Endothelial cell (in vitro differentiated cells): Measurements from ENCODE around the gene CEACAM19. TPM values are rescaled to one million over a fixed set of nuclear protein-coding genes. Genes with fewer than 3 reads are reported as not detected.
"Not testable (repeated sequence)": the region's sequence is repeated elsewhere in the genome, so short reads cannot be mapped to it uniquely, and the experiment has no call there.

Experiments used
- DNase-seq: peaks from one replicate; pipeline ENCODE4 v3.0.0; 2021; ENCODE audit warnings: low spot score
- H3K27ac Mint-ChIP-seq: one replicate; pipeline ENCODE4 v1.8.0; 2021; ENCODE audit warnings: mixed read lengths, inconsistent platforms; ENCODE audit not compliant: unreplicated experiment
- H3K27me3 Mint-ChIP-seq: one replicate; pipeline ENCODE4 v1.8.0; 2021; ENCODE audit warnings: mild to moderate bottlenecking, moderate library complexity, mixed read lengths, inconsistent platforms; ENCODE audit not compliant: unreplicated experiment
- H3K36me3 Mint-ChIP-seq: one replicate; pipeline ENCODE4 v1.8.0; 2021; ENCODE audit warnings: mild to moderate bottlenecking, low read depth, mixed read lengths, inconsistent platforms; ENCODE audit not compliant: unreplicated experiment
- H3K4me1 Mint-ChIP-seq: one replicate; pipeline ENCODE4 v1.8.0; 2021; ENCODE audit warnings: mild to moderate bottlenecking, mixed read lengths, inconsistent platforms; ENCODE audit not compliant: unreplicated experiment
- H3K4me3 Mint-ChIP-seq: one replicate; pipeline ENCODE4 v1.8.0; 2021; ENCODE audit warnings: mild to moderate bottlenecking, mixed read lengths, inconsistent platforms; ENCODE audit not compliant: unreplicated experiment
- H3K9me3 Mint-ChIP-seq: one replicate; pipeline ENCODE4 v1.8.0; 2021; ENCODE audit warnings: mixed read lengths, inconsistent platforms; ENCODE audit not compliant: unreplicated experiment
- long read RNA-seq: library from polyadenylated mRNA; unstranded; transcript quantifications from one replicate; pipeline ENCODE4 v2.0.0, GENCODE V29; 2020; ENCODE audit not compliant: unreplicated experiment
- total RNA-seq: library from RNA; stranded (reverse); fragmentation: NEBNext Ultra II Directional; extraction: Animal tissue kit (Norgen Biotek cat#: 25700); gene quantifications from one replicate; pipeline ENCODE4 v1.2.1, GENCODE V29; 2021; ENCODE audit not compliant: unreplicated experiment
- TF ChIP-seq, protein P1 (sequence below): fragments of 200-600 bp; sonication (generic); IDR thresholded peaks from one replicate; pipeline ENCODE4 v1.5.0; 2021; ENCODE audit warnings: antibody characterized with exemption; ENCODE audit not compliant: unreplicated experiment

The CEACAM19 gene, protein sequence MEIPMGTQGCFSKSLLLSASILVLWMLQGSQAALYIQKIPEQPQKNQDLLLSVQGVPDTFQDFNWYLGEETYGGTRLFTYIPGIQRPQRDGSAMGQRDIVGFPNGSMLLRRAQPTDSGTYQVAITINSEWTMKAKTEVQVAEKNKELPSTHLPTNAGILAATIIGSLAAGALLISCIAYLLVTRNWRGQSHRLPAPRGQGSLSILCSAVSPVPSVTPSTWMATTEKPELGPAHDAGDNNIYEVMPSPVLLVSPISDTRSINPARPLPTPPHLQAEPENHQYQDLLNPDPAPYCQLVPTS
- total RNA-seq = 3.7 TPM
- long read RNA-seq = 0 reads

DNA sequence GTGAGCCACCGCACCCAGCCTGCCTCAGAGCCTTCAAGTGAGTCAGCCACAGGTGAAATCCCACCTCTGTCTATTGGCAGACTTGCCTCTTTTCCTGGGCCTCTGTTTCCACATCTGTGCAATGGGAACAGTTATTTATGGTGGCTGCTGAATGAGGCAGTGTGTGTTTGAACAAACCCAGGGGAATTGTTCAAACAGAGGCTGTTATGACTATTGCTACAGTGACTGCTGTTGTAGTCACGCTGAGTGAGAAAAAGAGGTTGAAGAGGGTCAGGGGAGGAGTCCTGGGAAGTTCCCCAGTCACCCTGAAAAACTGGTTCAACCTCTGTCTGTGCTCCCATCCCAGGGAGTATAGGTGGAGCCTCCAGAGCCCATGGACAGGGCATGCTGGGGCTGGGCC lies at the start of gene CEACAM19:
Gene CEACAM19 (plus strand): TSS at position 83 of the 400 bp plus-strand sequence. CDS start 450 bp downstream, outside the sequence.
- no peaks in the 10 kb centered on the region for H3K9me3 Mint-ChIP-seq
- H3K27me3 Mint-ChIP-seq = peaks cover 2% of the 10 kb centered on the region
- H3K4me1 Mint-ChIP-seq = no peaks in the 10 kb centered on the region
- no peak for DNase-seq
- H3K36me3 Mint-ChIP-seq = no peaks in the 10 kb centered on the region
- H3K27ac Mint-ChIP-seq = no peak within 1 kb of the TSS
- TF ChIP-seq, protein P1, sequence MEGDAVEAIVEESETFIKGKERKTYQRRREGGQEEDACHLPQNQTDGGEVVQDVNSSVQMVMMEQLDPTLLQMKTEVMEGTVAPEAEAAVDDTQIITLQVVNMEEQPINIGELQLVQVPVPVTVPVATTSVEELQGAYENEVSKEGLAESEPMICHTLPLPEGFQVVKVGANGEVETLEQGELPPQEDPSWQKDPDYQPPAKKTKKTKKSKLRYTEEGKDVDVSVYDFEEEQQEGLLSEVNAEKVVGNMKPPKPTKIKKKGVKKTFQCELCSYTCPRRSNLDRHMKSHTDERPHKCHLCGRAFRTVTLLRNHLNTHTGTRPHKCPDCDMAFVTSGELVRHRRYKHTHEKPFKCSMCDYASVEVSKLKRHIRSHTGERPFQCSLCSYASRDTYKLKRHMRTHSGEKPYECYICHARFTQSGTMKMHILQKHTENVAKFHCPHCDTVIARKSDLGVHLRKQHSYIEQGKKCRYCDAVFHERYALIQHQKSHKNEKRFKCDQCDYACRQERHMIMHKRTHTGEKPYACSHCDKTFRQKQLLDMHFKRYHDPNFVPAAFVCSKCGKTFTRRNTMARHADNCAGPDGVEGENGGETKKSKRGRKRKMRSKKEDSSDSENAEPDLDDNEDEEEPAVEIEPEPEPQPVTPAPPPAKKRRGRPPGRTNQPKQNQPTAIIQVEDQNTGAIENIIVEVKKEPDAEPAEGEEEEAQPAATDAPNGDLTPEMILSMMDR = no peak
- no peak within 1 kb of the TSS for H3K4me3 Mint-ChIP-seq

DNA sequence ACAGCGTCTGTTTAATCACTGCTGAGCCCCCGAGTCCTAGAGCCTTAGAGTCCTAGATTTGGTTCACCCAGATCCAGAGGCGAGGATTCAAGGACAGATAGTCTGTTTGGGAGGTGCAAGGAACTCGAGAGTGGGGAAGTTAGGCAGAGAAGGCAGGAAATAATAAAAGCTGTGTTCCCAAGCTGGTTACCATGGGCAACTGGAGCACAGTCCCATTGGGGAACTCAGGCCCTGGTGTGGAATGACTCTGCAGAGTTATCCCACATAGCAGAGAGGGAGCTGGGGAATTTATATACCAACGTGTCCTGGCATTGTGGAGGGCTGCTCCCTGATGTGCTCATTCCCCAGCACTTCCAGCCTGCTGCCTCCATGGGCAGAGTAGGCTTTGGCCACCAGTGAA lies 48.2 kb upstream of the CEACAM19 start:
- H3K27me3 Mint-ChIP-seq = peaks cover 5% of the 10 kb centered on the region

DNA sequence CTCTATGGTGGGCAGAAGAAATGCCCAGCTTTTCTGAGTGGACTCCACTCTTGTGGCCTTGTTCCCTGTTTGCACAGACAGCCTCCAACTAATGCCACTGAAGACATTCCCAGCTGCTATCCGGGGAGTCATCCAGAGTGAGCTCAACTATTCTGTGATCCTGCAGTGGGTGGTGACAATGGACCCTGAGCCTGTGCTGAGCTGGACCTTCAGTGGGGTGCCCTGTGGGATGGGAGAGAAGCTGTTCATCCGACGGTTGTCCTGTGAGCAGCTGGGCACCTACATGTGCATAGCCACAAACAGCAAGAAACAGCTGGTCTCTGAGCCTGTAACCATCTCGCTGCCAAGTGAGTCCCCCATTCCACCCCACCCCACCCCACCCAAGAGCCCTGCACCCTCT lies 47.7 kb upstream of the CEACAM19 start:
- TF ChIP-seq, protein P1 = no peak
- H3K9me3 Mint-ChIP-seq = no peaks in the 10 kb centered on the region
- no peak overlapping the region for H3K27ac Mint-ChIP-seq
- no peak overlapping the region for H3K4me3 Mint-ChIP-seq
- no peak for DNase-seq
- peaks cover 5% of the 10 kb centered on the region for H3K27me3 Mint-ChIP-seq
- H3K36me3 Mint-ChIP-seq = peaks cover 6% of the 10 kb centered on the region
- peaks cover 3% of the 10 kb centered on the region for H3K4me1 Mint-ChIP-seq

More for the DNA sequence above, 48.2 kb upstream of the CEACAM19 start:
- H3K9me3 Mint-ChIP-seq = no peaks in the 10 kb centered on the region
- peaks cover 6% of the 10 kb centered on the region for H3K36me3 Mint-ChIP-seq
- TF ChIP-seq, protein P1 = no peak
- peaks cover 3% of the 10 kb centered on the region for H3K4me1 Mint-ChIP-seq
- H3K4me3 Mint-ChIP-seq = no peak overlapping the region
- H3K27ac Mint-ChIP-seq = peak overlapping the region; percentile 83
- peak; percentile 34 for DNase-seq

DNA sequence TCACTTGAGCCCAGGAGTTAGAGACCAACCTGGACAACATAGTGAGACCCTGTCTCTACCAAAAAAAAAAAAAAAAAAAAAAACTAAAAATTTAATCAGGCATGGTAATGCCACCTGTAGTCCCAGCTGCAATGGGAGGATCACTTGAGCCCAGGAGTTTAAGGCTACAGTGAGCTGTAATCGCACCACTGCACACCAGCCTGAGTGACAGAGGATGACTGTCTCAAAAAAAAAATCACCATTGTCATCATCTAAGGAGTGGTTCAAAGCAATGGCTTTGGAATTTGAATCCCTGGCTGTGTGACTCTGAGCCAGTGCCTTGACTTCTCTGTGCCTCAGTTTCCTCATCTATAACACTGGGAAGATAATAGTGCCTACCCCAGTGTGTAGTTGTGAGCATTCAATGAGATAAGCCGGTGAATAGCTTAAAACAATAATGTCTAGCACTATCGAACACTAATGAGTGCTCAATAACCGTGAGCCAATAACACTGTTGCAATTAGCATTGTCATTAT lies 46.4 kb upstream of the CEACAM19 start:
- H3K27me3 Mint-ChIP-seq = peaks cover 10% of the 10 kb centered on the region
- TF ChIP-seq, protein P1 = no peak
- H3K4me1 Mint-ChIP-seq = peaks cover 3% of the 10 kb centered on the region
- no peak for DNase-seq
- no peaks in the 10 kb centered on the region for H3K9me3 Mint-ChIP-seq
- no peak overlapping the region for H3K27ac Mint-ChIP-seq
- no peak overlapping the region for H3K4me3 Mint-ChIP-seq
- peaks cover 6% of the 10 kb centered on the region for H3K36me3 Mint-ChIP-seq

DNA sequence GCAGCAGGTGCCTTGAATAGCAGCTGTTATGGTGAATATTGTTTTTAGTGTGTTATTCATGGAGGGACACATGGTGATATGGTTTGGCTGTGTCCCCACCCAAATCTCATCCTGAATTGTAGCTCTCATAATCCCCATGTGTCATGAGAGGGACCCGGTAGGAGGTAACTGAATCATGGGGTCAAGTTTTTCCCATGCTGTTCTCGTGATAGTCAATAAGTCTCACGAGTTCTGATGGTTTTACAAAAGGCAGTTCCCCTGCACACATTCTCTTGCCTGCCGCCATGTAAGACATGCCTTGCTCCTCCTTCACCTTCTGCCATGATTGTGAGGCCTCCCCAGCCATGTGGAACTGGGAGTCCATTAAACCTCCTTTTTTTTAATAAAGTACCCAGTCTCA lies 45.6 kb upstream of the CEACAM19 start:
- not testable (repeated sequence) for H3K9me3 Mint-ChIP-seq, H3K4me1 Mint-ChIP-seq, DNase-seq, H3K36me3 Mint-ChIP-seq, H3K27ac Mint-ChIP-seq, H3K4me3 Mint-ChIP-seq
- peaks cover 10% of the 10 kb centered on the region for H3K27me3 Mint-ChIP-seq
